ENCODE results near the gene LRCH4. TPM values are rescaled to one million over a fixed set of nuclear protein-coding genes. Genes with fewer than 3 reads are reported as not detected.

LRCH4 gene
- total and polyA plus RNA-seq, 2 of the 13 experiments (the other 11 are each of a cell fraction or from before 2014, with no cell fraction given) = 7.0 to 9.3 TPM

- TF ChIP-seq ZHX1 (CRISPR knock-in tag; IDR thresholded peaks at IDR 0.05; ENCODE audit: low read depth) = no peak
- TF ChIP-seq ZNF598 (CRISPR knock-in tag; IDR thresholded peaks at IDR 0.05; ENCODE audit: borderline replicate concordance) = no peak
- TF ChIP-seq SOX13 (IDR thresholded peaks at IDR 0.05) = 0 out of 2 replicates have a peak, but pooled peaks have one; percentile 9
- peak in 1 of 2 experiments; percentile 64; a peak in 2 of 4 replicates for TF ChIP-seq SOX13 (CRISPR knock-in tag; conservative IDR thresholded peaks at IDR 0.05 in 1 of 2, IDR thresholded peaks at IDR 0.05 in 1 of 2)
- 0 out of 2 replicates have a peak, but pooled peaks have one; percentile 35 for TF ChIP-seq SKIL (CRISPR knock-in tag; IDR thresholded peaks at IDR 0.05; ENCODE audit: borderline replicate concordance)
- TF ChIP-seq SIN3A (IDR thresholded peaks at IDR 0.05; ENCODE audit: borderline replicate concordance, low read depth, low read length) = no peak
- TF ChIP-seq ISL2 (CRISPR knock-in tag; IDR thresholded peaks at IDR 0.05) = peak; percentile 52; the same call in 1 of the 2 replicates
- TF ChIP-seq PAF1 (CRISPR knock-in tag; IDR thresholded peaks at IDR 0.05) = no peak
- peak; percentile 45 for TF ChIP-seq POLR2AphosphoS5 (IDR thresholded peaks at IDR 0.05; ENCODE audit: low read depth, low read length)
- TF ChIP-seq SPEN (CRISPR knock-in tag; IDR thresholded peaks at IDR 0.05; ENCODE audit: low read depth) = no peak
- TF ChIP-seq ARHGAP35 (CRISPR knock-in tag; IDR thresholded peaks at IDR 0.05; ENCODE audit: borderline replicate concordance) = no peak
- TF ChIP-seq ZNF142 (CRISPR knock-in tag; IDR thresholded peaks at IDR 0.05) = no peak
- TF ChIP-seq HDAC6 (IDR thresholded peaks at IDR 0.05; ENCODE audit: low read depth, low read length) = no peak
- no peak for TF ChIP-seq CEBPB (IDR thresholded peaks at IDR 0.05; ENCODE audit: borderline replicate concordance, low read depth, low read length)
- TF ChIP-seq MEF2D (CRISPR knock-in tag; IDR thresholded peaks at IDR 0.05) = no peak
- TF ChIP-seq CEBPZ (IDR thresholded peaks at IDR 0.05; ENCODE audit: low read length) = no peak
Observed at GRCh38 chr7:100544386-100544785, 41.5 kb downstream of the LRCH4 start (continued).

All from HepG2 (cell line).